SK-N-SH (cell line): ENCODE data around the gene NCDN. TPM values are rescaled to one million over a fixed set of nuclear protein-coding genes. Genes with fewer than 3 reads are reported as not detected.

Experiments used
- CTCF ChIP-seq: fragments of 200-600 bp; sonication (generic); IDR thresholded peaks from 2 replicates; pipeline ENCODE4 v1.6.1; 2017; ENCODE audit warnings: antibody characterized with exemption, mild to moderate bottlenecking, moderate library complexity
- EP300 ChIP-seq, 2 experiments: IDR thresholded peaks; 2 replicates each; pipeline versions ENCODE4 v1.4.0 to v1.6.1; 2012; ENCODE audit warnings: borderline replicate concordance in 1 of 2, low read depth in 1 of 2, low read length in 1 of 2
- EZH2phosphoT487 ChIP-seq: fragments of 200-600 bp; sonication (generic); IDR thresholded peaks from 2 replicates; pipeline ENCODE4 v1.6.1; 2017; ENCODE audit warnings: low read depth, mixed run types, mild to moderate bottlenecking, antibody characterized with exemption, moderate library complexity, borderline replicate concordance
- FOSL2 ChIP-seq: IDR thresholded peaks from 2 replicates; pipeline ENCODE4 v1.4.0; 2012; ENCODE audit warnings: low read depth, mild to moderate bottlenecking, moderate library complexity, borderline replicate concordance
- FOXJ3 ChIP-seq: sonication (generic); formaldehyde crosslinking; IDR thresholded peaks from 2 replicates; pipeline ENCODE4 v1.5.1; 2020; ENCODE audit warnings: mild to moderate bottlenecking, missing genetic modification reagents
- FOXM1 ChIP-seq: IDR thresholded peaks from 2 replicates; pipeline ENCODE4 v1.4.0; 2012; ENCODE audit warnings: low read depth, mild to moderate bottlenecking
- GABPA ChIP-seq: IDR thresholded peaks from 2 replicates; pipeline ENCODE4 v1.4.0; 2012; ENCODE audit warnings: low read depth, mild to moderate bottlenecking
- IRF3 ChIP-seq: fragments of 150-350 bp; IDR thresholded peaks from 2 replicates; pipeline ENCODE4 v1.6.1; 2016; ENCODE audit warnings: mild to moderate bottlenecking, low read depth, low read length
- NFIC ChIP-seq: IDR thresholded peaks from 2 replicates; pipeline ENCODE4 v1.4.0; 2012; ENCODE audit warnings: borderline replicate concordance
- PBX3 ChIP-seq: IDR thresholded peaks from 2 replicates; pipeline ENCODE4; 2012
- POLR2AphosphoS5 ChIP-seq: IDR thresholded peaks from 2 replicates; pipeline ENCODE4 v1.6.1; 2012; ENCODE audit warnings: low read depth, low read length
- RAD21 ChIP-seq: IDR thresholded peaks from 2 replicates; pipeline ENCODE4 v1.6.1; 2012; ENCODE audit warnings: mild to moderate bottlenecking, low read length
- USF2 ChIP-seq: fragments of 150-350 bp; IDR thresholded peaks from 2 replicates; pipeline ENCODE4 v1.6.1; 2017; ENCODE audit warnings: antibody characterized with exemption, low read length, low read depth, borderline replicate concordance
- YY1 ChIP-seq: IDR thresholded peaks from 2 replicates; pipeline ENCODE4 v1.4.0; 2012; ENCODE audit warnings: low read depth, mild to moderate bottlenecking
- ZBTB33 ChIP-seq: IDR thresholded peaks from 2 replicates; pipeline ENCODE4 v1.4.0; 2012; ENCODE audit warnings: low read depth, borderline replicate concordance
- polyA plus RNA-seq, 3 experiments: library from polyadenylated mRNA; depleted of rRNA; stranded (reverse); fragments of >200 nt; gene quantifications; 2 replicates each; pipeline ENCODE4 v1.2.3, GENCODE V29; 2012

Gene NCDN
- polyA plus RNA-seq, 1 of the 3 experiments (the other 2 are of a cell fraction) = 38.3 TPM

GRCh38 chr1:35605867-35606182 lies 48.2 kb downstream of the NCDN start (continued):
- TF ChIP-seq FOXM1 (no peak), CTCF (no peak), RAD21 (no peak), FOSL2 (peak; percentile 38; the same call in 1 of the 2 replicates), FOXJ3 (CRISPR knock-in tag) (no peak), EP300 (IDR thresholded peaks at IDR 0.05; ENCODE audit: borderline replicate concordance in 1 of 2, low read depth in 1 of 2, low read length in 1 of 2) (peak in 1 of 2 experiments; percentile 39; a peak in 1 of 4 replicates), IRF3 (no peak), USF2 (no peak), EZH2phosphoT487 (no peak), POLR2AphosphoS5 (no peak; the same call in 1 of the 2 replicates), PBX3 (peak; percentile 84), GABPA (no peak), YY1 (no peak), ZBTB33 (no peak), NFIC (no peak)
